Psoas muscle (tissue), 8 donors: ENCODE results near the gene OSBPL6. TPM values are rescaled to one million over a fixed set of nuclear protein-coding genes. Genes with fewer than 3 reads are reported as not detected.

Experiments
- ATAC-seq, 4 donors: fragments of 200-7000 bp; cut with Tn5 transposase; one replicate each; pipeline ENCODE4 v1.9.1; 2020; ENCODE audit warnings: moderate library complexity in 3 of 4, mild to moderate bottlenecking in 2 of 4
- DNase-seq, 2 donors: peaks; one replicate each; pipeline ENCODE4 v3.0.0-alpha.2; 2020
- H3K27ac ChIP-seq: fragments of 200-600 bp; one replicate; pipeline ENCODE4 v1.8.0; 2022
- H3K27me3 ChIP-seq, 3 donors: fragments of 200-600 bp in 1 of 3; one replicate each; pipeline versions ENCODE4 v1.6.1 to v1.8.0; 2013 to 2022; ENCODE audit warnings: low read length in 2 of 3, mild to moderate bottlenecking in 2 of 3, moderate library complexity in 1 of 3; ENCODE audit not compliant: insufficient read depth in 3 of 3
- H3K36me3 ChIP-seq, 2 donors: fragments of 200-600 bp in 1 of 2; one replicate each; pipeline versions ENCODE4 v1.6.1 to v1.8.0; 2013 to 2022; ENCODE audit warnings: low read depth in 1 of 2, mild to moderate bottlenecking in 1 of 2, moderate library complexity in 1 of 2; ENCODE audit not compliant: insufficient read depth in 1 of 2
- H3K4me1 ChIP-seq: fragments of 200-600 bp; one replicate; pipeline ENCODE4 v1.8.0; 2022
- H3K4me3 ChIP-seq: fragments of 200-600 bp; one replicate; pipeline ENCODE4 v1.8.0; 2022; ENCODE audit warnings: mild to moderate bottlenecking
- H3K9me3 ChIP-seq: fragments of 200-600 bp; one replicate; pipeline ENCODE4 v1.8.0; 2022
- WGBS, 3 donors: extraction: QIAGEN DNeasy Blood & Tissue Kit; methylation state at CpG; one replicate each; pipeline versions ENCODE4 v1.1.6 to v1.1.7; 2013; 5-methylcytosine and 5-hydroxymethylcytosine counted together
- intact Hi-C, 2 donors: fragments of 100-400 bp; cut with DNase I; formaldehyde crosslinking; loops; one replicate each; pipeline versions ENCODE4 v1.11.0 to v1.14.2; 2022
- polyA plus RNA-seq, 3 donors: library from polyadenylated mRNA; stranded (reverse); fragments of 200-250 nt; gene quantifications; one replicate each; pipeline ENCODE4 v1.2.3, GENCODE V29; 2013
- total RNA-seq, 4 donors: library from RNA; stranded (reverse); fragmentation: NEBNext Ultra II Directional in 2 of 4; extraction: Animal tissue kit (Norgen Biotek cat#: 25700) in 2 of 4; gene quantifications; one replicate each; pipeline versions ENCODE4 v1.2.1 to v1.2.4, GENCODE V29; 2021 to 2023
- TF ChIP-seq, protein P1 (sequence below): fragments of 200-600 bp; IDR thresholded peaks from one replicate; pipeline ENCODE4 v1.8.0; 2022; ENCODE audit warnings: antibody characterized with exemption
- donor health status: healthy with polysubstance abuse.
- donor health status: DM: no; HTN: no; CAD: no; lungs with moderate emphysema.
- donor health status: Bipolar disorder and iron deficiency.
- donor health status: healthy.
- donor health status: DM: yes; HTN: yes; CAD: no.
- donor health status: DM: no; HTN: no; CAD: no.
- donor health status: DM: no; HTN: no; CAD: no.
- donor health status: DM: yes; HTN: yes; CAD: no.

The OSBPL6 gene
- total and polyA plus RNA-seq, 7 donors, result 11.4 to 147 (median 36.2) TPM

DNA sequence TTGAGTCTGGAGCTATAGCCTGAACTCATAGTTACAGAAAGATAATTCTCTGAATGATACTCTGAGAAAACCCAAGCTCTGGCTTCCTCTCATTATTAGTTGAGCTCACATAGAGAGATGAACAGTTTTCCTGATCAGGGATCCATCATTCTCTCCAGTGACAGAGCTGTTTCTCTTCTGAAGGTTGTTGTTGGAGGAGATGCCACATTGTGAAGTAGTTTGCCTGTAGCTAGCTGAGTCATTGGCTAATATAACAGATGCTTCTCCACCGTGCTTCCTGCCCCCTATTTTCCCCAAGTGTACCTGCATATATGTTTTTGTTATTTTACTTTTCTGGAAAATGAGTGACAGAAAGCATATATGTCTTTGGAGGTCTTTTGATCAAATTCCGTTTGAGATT lies 64.6 kb downstream of the OSBPL6 start:
- TF ChIP-seq, protein P1, sequence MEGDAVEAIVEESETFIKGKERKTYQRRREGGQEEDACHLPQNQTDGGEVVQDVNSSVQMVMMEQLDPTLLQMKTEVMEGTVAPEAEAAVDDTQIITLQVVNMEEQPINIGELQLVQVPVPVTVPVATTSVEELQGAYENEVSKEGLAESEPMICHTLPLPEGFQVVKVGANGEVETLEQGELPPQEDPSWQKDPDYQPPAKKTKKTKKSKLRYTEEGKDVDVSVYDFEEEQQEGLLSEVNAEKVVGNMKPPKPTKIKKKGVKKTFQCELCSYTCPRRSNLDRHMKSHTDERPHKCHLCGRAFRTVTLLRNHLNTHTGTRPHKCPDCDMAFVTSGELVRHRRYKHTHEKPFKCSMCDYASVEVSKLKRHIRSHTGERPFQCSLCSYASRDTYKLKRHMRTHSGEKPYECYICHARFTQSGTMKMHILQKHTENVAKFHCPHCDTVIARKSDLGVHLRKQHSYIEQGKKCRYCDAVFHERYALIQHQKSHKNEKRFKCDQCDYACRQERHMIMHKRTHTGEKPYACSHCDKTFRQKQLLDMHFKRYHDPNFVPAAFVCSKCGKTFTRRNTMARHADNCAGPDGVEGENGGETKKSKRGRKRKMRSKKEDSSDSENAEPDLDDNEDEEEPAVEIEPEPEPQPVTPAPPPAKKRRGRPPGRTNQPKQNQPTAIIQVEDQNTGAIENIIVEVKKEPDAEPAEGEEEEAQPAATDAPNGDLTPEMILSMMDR, result no peak
- ATAC-seq (peak in 3 of 4 donors; percentile 50 to 65 (median 64)), DNase-seq (no peak)
- no peaks in the 10 kb centered on the region for H3K9me3 ChIP-seq
- no peaks in the 10 kb centered on the region for H3K36me3 ChIP-seq
- WGBS, 3 donors, result 53 to 66% (median 57%) methylated on average over 2 of the region's 2 CpGs
- peaks cover 47% of the 10 kb centered on the region for H3K4me1 ChIP-seq
- H3K27me3 ChIP-seq, result no peaks in the 10 kb centered on the region
- H3K4me3 ChIP-seq, result no peak overlapping the region
- intact Hi-C loops, result no loop called here
- peak overlapping the region; percentile 84 for H3K27ac ChIP-seq

DNA sequence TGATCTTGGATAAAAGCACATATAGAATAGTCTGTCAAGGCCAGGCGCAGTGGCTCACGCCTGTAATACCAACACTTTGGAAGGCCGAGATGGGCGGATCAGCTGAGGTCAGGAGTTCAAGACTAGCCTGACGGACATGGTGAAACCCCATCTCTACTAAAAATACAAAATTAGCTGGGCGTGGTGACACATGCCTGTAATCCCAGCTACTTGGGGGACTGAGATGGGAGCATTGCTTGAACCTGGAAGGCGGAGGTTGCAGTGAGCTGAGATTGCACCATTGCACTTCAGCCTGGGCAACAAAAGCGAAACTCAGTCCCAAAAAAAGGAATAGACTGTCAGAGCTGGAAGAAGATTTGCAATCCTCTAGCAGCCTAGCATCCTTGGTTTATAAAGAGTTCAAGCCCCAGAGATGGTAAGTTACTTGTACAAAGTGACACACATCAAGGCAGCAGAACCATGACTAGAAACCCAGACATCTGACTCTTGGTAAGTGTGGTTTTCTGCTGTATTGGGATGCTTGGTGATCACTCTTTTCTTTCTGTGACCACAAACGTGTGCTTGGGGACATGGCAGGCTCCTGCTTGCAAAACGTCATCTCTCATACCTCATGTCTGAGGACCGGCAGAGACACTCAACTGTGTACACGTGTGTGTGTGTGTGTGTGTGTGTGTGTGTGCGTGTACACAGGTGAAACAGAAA lies 69.0 kb downstream of the OSBPL6 start:
- no peaks in the 10 kb centered on the region for H3K27me3 ChIP-seq
- peak overlapping the region; percentile 68 for H3K4me3 ChIP-seq
- DNase-seq, result peak in 1 of 2 donors; percentile 68
- peak overlapping the region; percentile 84 for H3K27ac ChIP-seq
- no peaks in the 10 kb centered on the region for H3K9me3 ChIP-seq
- ATAC-seq, result peak; percentile 66 to 83 (median 71)
- intact Hi-C loops, result no loop called here
- peaks cover 45% of the 10 kb centered on the region for H3K4me1 ChIP-seq
- 46 to 74% (median 57%) methylated on average over 13 of the region's 13 CpGs for WGBS, 3 donors
- no peaks in the 10 kb centered on the region for H3K36me3 ChIP-seq
- TF ChIP-seq, protein P1, result no peak

DNA sequence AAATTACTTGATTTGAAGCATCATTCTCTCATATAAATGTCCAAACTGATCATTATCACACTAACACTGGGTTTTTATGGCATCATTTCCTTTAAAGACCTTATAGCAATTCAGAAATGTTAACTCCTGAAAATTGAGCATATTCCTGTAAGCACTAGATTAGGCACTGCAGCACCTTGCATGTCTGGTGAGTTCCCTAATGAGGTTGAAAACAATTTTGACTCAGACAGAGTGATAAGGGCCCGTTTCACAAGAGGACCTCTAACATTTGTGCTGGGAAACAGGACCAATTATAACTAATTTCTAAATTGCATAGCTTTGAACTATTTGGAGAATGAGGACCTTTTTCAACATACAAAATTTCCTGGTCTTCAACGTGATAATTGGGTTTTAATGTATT lies 69.9 kb downstream of the OSBPL6 start:
- ATAC-seq, result no peak
- WGBS, 3 donors, result 55 to 82% (median 63%) methylated on average over 2 of the region's 2 CpGs
- Histone ChIP-seq H3K27ac (peak overlapping the region; percentile 84), H3K4me3 (peak overlapping the region; percentile 68), H3K9me3 (no peaks in the 10 kb centered on the region), H3K36me3 (no peaks in the 10 kb centered on the region), H3K4me1 (peaks cover 45% of the 10 kb centered on the region), H3K27me3 (no peaks in the 10 kb centered on the region)
- TF ChIP-seq, protein P1, result no peak
- no peak for DNase-seq
- intact Hi-C loops, result no loop called here

GRCh38 chr2:178265851-178266250 lies 71.5 kb downstream of the OSBPL6 start:
- 65 to 75% (median 66%) methylated on average over 6 of the region's 6 CpGs for WGBS, 3 donors
- peaks cover 58% of the 10 kb centered on the region for H3K4me1 ChIP-seq

More at GRCh38 chr2:178265851-178266250, 71.5 kb downstream of the OSBPL6 start:
- DNase-seq (no peak), ATAC-seq (no peak)
- Histone ChIP-seq H3K4me3 (peak overlapping the region; percentile 68), H3K36me3 (no peaks in the 10 kb centered on the region), H3K27me3 (no peaks in the 10 kb centered on the region), H3K27ac (peak overlapping the region; percentile 84), H3K9me3 (no peaks in the 10 kb centered on the region)
- TF ChIP-seq, protein P1, result no peak
- intact Hi-C loops, result no loop called here
